ENCODE data around the gene EVI5.

GRCh38 chr1:92820024-92820423 is 35.1 kb upstream of the EVI5 start:
- TF ChIP-seq CTCF (IDR thresholded peaks at IDR 0.05) (no peak), FOXK1 (CRISPR knock-in tag; IDR thresholded peaks at IDR 0.05) (no peak), ZNF232 (CRISPR knock-in tag; IDR thresholded peaks at IDR 0.05) (no peak), ZNF138 (CRISPR knock-in tag; conservative IDR thresholded peaks at IDR 0.05) (no peak), NFYB (CRISPR knock-in tag; conservative IDR thresholded peaks at IDR 0.05; ENCODE audit: low read depth) (no peak), FOXP4 (CRISPR knock-in tag; IDR thresholded peaks at IDR 0.05) (no peak), MAX (CRISPR knock-in tag; IDR thresholded peaks at IDR 0.05) (no peak), ELF4 (CRISPR knock-in tag; IDR thresholded peaks at IDR 0.05; ENCODE audit: low read depth) (no peak), ZNF512 (CRISPR knock-in tag; IDR thresholded peaks at IDR 0.05; ENCODE audit: borderline replicate concordance) (no peak), STAT6 (CRISPR knock-in tag; conservative IDR thresholded peaks at IDR 0.05; ENCODE audit: low read depth) (no peak)
